ENCODE results near the gene ARHGAP22.

The ARHGAP22 gene

GRCh38 chr10:48406204-48406603, 198.7 kb downstream of the ARHGAP22 start:
- no peak for DNase-seq (ENCODE audit: low read depth in 2 of 3, low spot score in 1 of 3)

- no peak for DNase-seq (ENCODE audit: low read depth in 2 of 3, low spot score in 1 of 3)
These were observed 200.2 kb downstream of the ARHGAP22 start for GRCh38 chr10:48404646-48405045.

GRCh38 chr10:48400850-48401220, 204.0 kb downstream of the ARHGAP22 start:
- DNase-seq (ENCODE audit: low read depth in 2 of 3, low spot score in 1 of 3), result no peak

GRCh38 chr10:48400129-48400849, 204.6 kb downstream of the ARHGAP22 start:
- DNase-seq (ENCODE audit: low read depth in 2 of 3, low spot score in 1 of 3), result no peak

- no peak for DNase-seq (ENCODE audit: low read depth in 2 of 3, low spot score in 1 of 3)
These were observed 205.3 kb downstream of the ARHGAP22 start for GRCh38 chr10:48399551-48399950.

- DNase-seq (ENCODE audit: low read depth in 2 of 3, low spot score in 1 of 3), result no peak
These were observed 205.8 kb downstream of the ARHGAP22 start for GRCh38 chr10:48399056-48399541.

- DNase-seq (ENCODE audit: low read depth in 2 of 3, low spot score in 1 of 3), result no peak
These were observed 206.6 kb downstream of the ARHGAP22 start for GRCh38 chr10:48398261-48398660.

All from stimulated activated CD4-positive, alpha-beta T cell treated with anti-CD3 and anti-CD28 coated beads, Interleukin-12 subunit alpha, Interleukin-12 subunit beta, amount 100 ng/mL, for 48 hours (primary cell).